Lung (tissue), 12 donors: ENCODE results near the gene ABHD12. TPM values are rescaled to one million over a fixed set of nuclear protein-coding genes. Genes with fewer than 3 reads are reported as not detected.

Experiments used
- ATAC-seq: fragments of 200-7000 bp; cut with Tn5 transposase; one replicate; pipeline ENCODE4 v1.9.1; 2020; ENCODE audit warnings: moderate number of reproducible peaks; ENCODE audit not compliant: insufficient read depth, low FRiP score
- DNase-seq, 3 donors: peaks; one replicate each; pipeline ENCODE4 v3.0.0-alpha.2; 2013 to 2017
- H3K27ac ChIP-seq, 2 donors: one replicate each; pipeline ENCODE4 v1.5.1; 2013; ENCODE audit warnings: mild to moderate bottlenecking in 2 of 2, moderate library complexity in 2 of 2, control low read depth in 1 of 2, inconsistent platforms in 1 of 2, low read depth in 1 of 2, low read length in 1 of 2
- H3K27me3 ChIP-seq, 3 donors: one replicate each; pipeline ENCODE4 v1.5.1; 2013; ENCODE audit warnings: low read length in 2 of 3; ENCODE audit not compliant: control insufficient read depth in 3 of 3, insufficient read depth in 3 of 3
- H3K36me3 ChIP-seq, 4 donors: one replicate each; pipeline ENCODE4 v1.5.1; 2013; ENCODE audit warnings: low read length in 4 of 4, mild to moderate bottlenecking in 1 of 4, moderate library complexity in 1 of 4; ENCODE audit not compliant: control insufficient read depth in 4 of 4, insufficient read depth in 4 of 4
- H3K4me1 ChIP-seq, 5 donors: one replicate each; pipeline ENCODE4 v1.5.1; 2013; ENCODE audit warnings: low read length in 5 of 5, mild to moderate bottlenecking in 2 of 5, moderate library complexity in 1 of 5; ENCODE audit not compliant: control insufficient read depth in 5 of 5, insufficient read depth in 5 of 5
- H3K4me3 ChIP-seq: one replicate; pipeline ENCODE4 v1.5.1; 2013; ENCODE audit warnings: mild to moderate bottlenecking, control low read depth, moderate library complexity
- H3K9ac ChIP-seq, 2 donors: one replicate each; pipeline ENCODE4 v1.5.1; 2013; ENCODE audit warnings: low read length in 2 of 2, control low read depth in 1 of 2; ENCODE audit not compliant: insufficient read depth in 1 of 2
- H3K9me3 ChIP-seq, 4 donors: one replicate each; pipeline ENCODE4 v1.5.1; 2013; ENCODE audit warnings: low read length in 3 of 4, mild to moderate bottlenecking in 1 of 4, moderate library complexity in 1 of 4; ENCODE audit not compliant: control insufficient read depth in 4 of 4, insufficient read depth in 3 of 4
- CTCF ChIP-seq: IDR thresholded peaks from 2 replicates; pipeline ENCODE4 v1.5.1; 2012; ENCODE audit warnings: mild to moderate bottlenecking; ENCODE audit errors: control extremely low read depth, extremely low read depth
- WGBS, 2 donors: extraction: QIAGEN DNeasy Blood & Tissue Kit; methylation state at CpG; one replicate each; pipeline ENCODE4 v1.1.7; 2013; 5-methylcytosine and 5-hydroxymethylcytosine counted together
- polyA plus RNA-seq, 2 donors: library from polyadenylated mRNA; stranded (reverse); fragments of 200-250 nt; gene quantifications; one replicate each; pipeline ENCODE4 v1.2.1, GENCODE V29; 2013
- total RNA-seq, 2 donors: library from RNA; depleted of rRNA in 1 of 2; stranded (reverse); fragments of >200 nt in 1 of 2; gene quantifications; one replicate each; pipeline ENCODE4 v1.2.1, GENCODE V29; 2014 to 2021
- donor health status: control.
- donor health status: control.
- donor health status: Bipolar disorder and iron deficiency.
- donor health status: healthy.
- donor health status: DM: yes; HTN: yes; CAD: no.

The ABHD12 gene
- total and polyA plus RNA-seq, 4 donors = 34.3 to 58.1 (median 44.6) TPM

DNA sequence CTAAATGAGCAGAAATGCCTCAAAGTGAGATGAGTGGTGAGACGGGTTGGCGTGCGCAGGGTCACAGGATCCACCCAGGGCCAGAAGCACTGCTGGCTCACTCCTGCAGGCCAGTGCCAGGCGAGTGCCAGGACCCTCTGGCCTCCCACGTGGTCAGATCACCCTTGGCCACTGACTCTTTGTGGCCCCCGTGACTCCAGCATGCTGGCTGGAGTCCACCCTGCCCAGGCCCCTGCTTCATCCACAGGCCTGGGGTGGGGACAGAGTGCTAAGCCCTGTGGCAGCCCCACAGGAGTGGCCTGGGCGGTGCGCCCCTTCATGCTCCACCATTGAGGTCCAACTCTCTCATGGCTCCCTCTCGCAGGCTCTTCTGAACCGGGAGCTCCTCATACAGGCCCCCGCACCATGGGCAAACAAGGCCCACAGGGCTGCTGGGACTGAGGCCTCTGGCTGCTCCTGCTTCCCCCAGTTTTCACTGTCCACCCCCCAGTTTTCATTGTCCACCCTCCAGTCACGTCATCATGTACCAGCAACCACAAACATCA lies 61.6 kb downstream of the ABHD12 start:
- peaks cover 0 to 5% (median 0%) of the 10 kb centered on the region in 5 donors for H3K4me1 ChIP-seq
- no peaks in the 10 kb centered on the region for H3K9me3 ChIP-seq
- WGBS, 2 donors = 97 to 99% methylated on average over 12 of the region's 12 CpGs
- H3K27ac ChIP-seq = no peak overlapping the region
- no peak overlapping the region for H3K4me3 ChIP-seq
- TF ChIP-seq CTCF = no peak
- peaks cover 0 to 2% (median 0%) of the 10 kb centered on the region in 4 donors for H3K36me3 ChIP-seq
- ATAC-seq (no peak), DNase-seq (no peak)
- no peaks in the 10 kb centered on the region for H3K27me3 ChIP-seq
- no peak overlapping the region for H3K9ac ChIP-seq

DNA sequence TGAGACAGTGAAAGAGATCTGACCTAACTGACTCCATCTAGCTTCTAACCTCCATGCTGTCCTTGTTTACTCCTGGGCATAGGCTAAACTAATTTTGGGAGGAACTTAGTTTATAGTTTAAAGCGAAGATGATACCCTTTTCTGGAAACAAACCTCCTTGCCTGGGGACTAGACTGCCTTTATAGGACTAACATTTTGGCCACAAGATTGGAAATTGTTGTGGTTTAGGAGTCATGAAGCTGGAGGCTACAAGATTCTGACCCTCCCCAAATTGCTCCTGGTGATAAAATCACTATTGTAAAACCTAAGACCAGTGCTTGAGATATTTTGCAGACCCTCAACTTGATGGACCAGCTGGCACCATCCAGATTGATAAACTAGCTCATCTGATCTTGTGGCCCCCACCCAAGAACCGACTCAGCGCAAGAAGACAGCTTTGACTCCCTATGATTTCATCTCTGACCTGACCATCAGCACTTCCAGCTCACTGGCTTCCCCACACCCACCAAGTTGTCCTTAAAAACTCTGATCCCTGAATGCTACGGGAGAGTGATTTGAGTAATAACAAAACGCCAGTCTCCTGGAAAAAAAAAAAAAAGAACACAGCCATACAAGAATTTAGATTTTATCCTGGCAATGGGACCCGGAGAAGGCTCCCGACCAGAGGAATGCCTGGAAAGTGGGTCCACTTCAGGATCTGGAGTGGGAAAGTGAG lies 63.0 kb downstream of the ABHD12 start:
- DNase-seq (no peak), ATAC-seq (no peak)
- Histone ChIP-seq H3K9me3 (peaks cover 0 to 3% (median 0%) of the 10 kb centered on the region in 4 donors), H3K36me3 (peaks cover 0 to 6% (median 3%) of the 10 kb centered on the region in 4 donors), H3K27me3 (no peaks in the 10 kb centered on the region), H3K4me1 (peaks cover 0 to 5% (median 0%) of the 10 kb centered on the region in 5 donors), H3K27ac (no peak overlapping the region), H3K4me3 (no peak overlapping the region), H3K9ac (no peak overlapping the region)
- 77 to 87% methylated on average over 7 of the region's 7 CpGs for WGBS, 2 donors
- no peak for TF ChIP-seq CTCF

- H3K9ac ChIP-seq = no peak overlapping the region
- H3K4me3 ChIP-seq = no peak overlapping the region
- 89 to 91% methylated on average over 2 of the region's 2 CpGs for WGBS, 2 donors
- peaks cover 0 to 7% (median 0%) of the 10 kb centered on the region in 5 donors for H3K4me1 ChIP-seq
- no peak overlapping the region for H3K27ac ChIP-seq
- ATAC-seq (no peak), DNase-seq (no peak)
- H3K36me3 ChIP-seq = peaks cover 0 to 8% (median 7%) of the 10 kb centered on the region in 4 donors
- H3K27me3 ChIP-seq = no peaks in the 10 kb centered on the region
- no peak for TF ChIP-seq CTCF
- H3K9me3 ChIP-seq = peaks cover 0 to 5% (median 0%) of the 10 kb centered on the region in 4 donors
Measured at GRCh38 chr20:25325997-25326396, 64.6 kb downstream of the ABHD12 start.
